Left hindlimb (tissue), 1 donor: ENCODE measurements around the gene HLA-DOB.

Experiments
- DNase-seq: peaks from one replicate; pipeline ENCODE4 v3.0.0-alpha.2; 2018

Gene HLA-DOB

GRCh38 chr6:32816746-32817204, at the start of gene HLA-DOB:
Gene HLA-DOB, minus strand, starts transcription at chr6:32817002. Its CDS starts 51 bp downstream, at chr6:32816951.
- DNase-seq: no peak

- no peak for DNase-seq
Observed at GRCh38 chr6:32865724-32866443, 49.1 kb upstream of the HLA-DOB start.

- no peak for DNase-seq
Observed at GRCh38 chr6:32862725-32863124, 45.9 kb upstream of the HLA-DOB start.

GRCh38 chr6:32860674-32861073, 43.9 kb upstream of the HLA-DOB start:
- DNase-seq: no peak

GRCh38 chr6:32858194-32858593, 41.4 kb upstream of the HLA-DOB start:
- DNase-seq: no peak

GRCh38 chr6:32857156-32857891, 40.5 kb upstream of the HLA-DOB start:
- DNase-seq: no peak

- no peak for DNase-seq
Observed at GRCh38 chr6:32855467-32856174, 38.8 kb upstream of the HLA-DOB start.

GRCh38 chr6:32854376-32855178, 37.8 kb upstream of the HLA-DOB start:
- peak; percentile 37 for DNase-seq

- DNase-seq: peak; percentile 94
Observed at GRCh38 chr6:32853541-32854375, 37.0 kb upstream of the HLA-DOB start, which contains the start of the genes PSMB9 and TAP1. Gene PSMB9, plus strand, starts transcription at chr6:32854192. Its CDS starts 38 bp downstream, at chr6:32854230. Gene TAP1, minus strand, starts transcription at chr6:32853704. Its CDS starts 68 bp downstream, at chr6:32853636.

GRCh38 chr6:32852844-32853540, 36.2 kb upstream of the HLA-DOB start:
- peak; percentile 47 for DNase-seq

- no peak for DNase-seq
Observed at GRCh38 chr6:32852018-32852843, 35.4 kb upstream of the HLA-DOB start.

GRCh38 chr6:32851025-32851424, 34.2 kb upstream of the HLA-DOB start:
- DNase-seq: no peak

- DNase-seq: no peak
Observed at GRCh38 chr6:32849126-32849525, 32.3 kb upstream of the HLA-DOB start.

GRCh38 chr6:32847795-32848194, 31.0 kb upstream of the HLA-DOB start:
- DNase-seq: no peak

- DNase-seq: no peak
Observed at GRCh38 chr6:32847004-32847403, 30.2 kb upstream of the HLA-DOB start.

GRCh38 chr6:32845384-32845884, 28.6 kb upstream of the HLA-DOB start:
- no peak for DNase-seq

GRCh38 chr6:32844839-32845383, 28.1 kb upstream of the HLA-DOB start:
- no peak for DNase-seq

- peak; percentile 94 for DNase-seq
Observed at GRCh38 chr6:32843979-32844838, 27.4 kb upstream of the HLA-DOB start, which contains the start of gene PSMB8. Gene PSMB8, minus strand, starts transcription at chr6:32844047. Its CDS starts 51 bp downstream, at chr6:32843996.
